Gastroesophageal sphincter (tissue), 2 donors: ENCODE results near the gene RMND5B.

Source experiments
- EP300 ChIP-seq: sonication (generic); formaldehyde crosslinking; IDR thresholded peaks from one replicate; pipeline ENCODE4 v1.6.1; 2017; ENCODE audit warnings: antibody characterized with exemption, mild to moderate bottlenecking
- POLR2A ChIP-seq, 2 donors: fragments of 450-650 bp; IDR thresholded peaks; one replicate each; pipeline ENCODE4 v1.6.1; 2017; ENCODE audit warnings: antibody characterized with exemption in 2 of 2, mild to moderate bottlenecking in 2 of 2, moderate library complexity in 1 of 2

- TF ChIP-seq POLR2A (IDR thresholded peaks at IDR 0.05) (no peak), EP300 (no peak)
Observed at GRCh38 chr5:178155065-178155464, 24.3 kb downstream of the RMND5B start.
